SJSA1 (cell line): ENCODE measurements around the gene CCN5. TPM values are rescaled to one million over a fixed set of nuclear protein-coding genes. Genes with fewer than 3 reads are reported as not detected.

Source experiments
- DNase-seq, 2 experiments: peaks; one replicate each; pipeline ENCODE4 v3.0.0-alpha.2; 2015 to 2020; ENCODE audit warnings: low spot score in 2 of 2, low read depth in 1 of 2
- H3K27ac ChIP-seq: fragments of 250-450 bp; sonication (Bioruptor Pico); 2 replicates; pipeline ENCODE4 v1.5.1; 2020; ENCODE audit warnings: mild to moderate bottlenecking, moderate library complexity
- H3K27me3 ChIP-seq: fragments of 250-450 bp; sonication (Bioruptor Pico); replicated peaks from 2 replicates; pipeline ENCODE4 v1.5.1; 2020; ENCODE audit warnings: mild to moderate bottlenecking, moderate library complexity
- H3K36me3 ChIP-seq: fragments of 250-450 bp; sonication (Bioruptor Pico); 2 replicates; pipeline ENCODE4 v1.5.1; 2020; ENCODE audit warnings: mild to moderate bottlenecking
- H3K4me1 ChIP-seq: fragments of 250-450 bp; sonication (Bioruptor Pico); replicated peaks from 2 replicates; pipeline ENCODE4 v1.6.1; 2021; ENCODE audit warnings: mild to moderate bottlenecking
- H3K4me3 ChIP-seq: fragments of 250-450 bp; sonication (Bioruptor Pico); 2 replicates; pipeline ENCODE4 v1.5.1; 2020; ENCODE audit warnings: mild to moderate bottlenecking
- H3K9me3 ChIP-seq: fragments of 250-450 bp; sonication (Bioruptor Pico); replicated peaks from 2 replicates; pipeline ENCODE4 v1.5.1; 2020; ENCODE audit warnings: mild to moderate bottlenecking
- total RNA-seq: library from RNA; depleted of rRNA; stranded (reverse); fragments of >200 nt; shearing (Covaris generic); gene quantifications from 2 replicates; pipeline ENCODE4 v1.2.3, GENCODE V29; 2014

CCN5 gene
- total RNA-seq, 1 experiment from 2014 or later: not detected

DNA sequence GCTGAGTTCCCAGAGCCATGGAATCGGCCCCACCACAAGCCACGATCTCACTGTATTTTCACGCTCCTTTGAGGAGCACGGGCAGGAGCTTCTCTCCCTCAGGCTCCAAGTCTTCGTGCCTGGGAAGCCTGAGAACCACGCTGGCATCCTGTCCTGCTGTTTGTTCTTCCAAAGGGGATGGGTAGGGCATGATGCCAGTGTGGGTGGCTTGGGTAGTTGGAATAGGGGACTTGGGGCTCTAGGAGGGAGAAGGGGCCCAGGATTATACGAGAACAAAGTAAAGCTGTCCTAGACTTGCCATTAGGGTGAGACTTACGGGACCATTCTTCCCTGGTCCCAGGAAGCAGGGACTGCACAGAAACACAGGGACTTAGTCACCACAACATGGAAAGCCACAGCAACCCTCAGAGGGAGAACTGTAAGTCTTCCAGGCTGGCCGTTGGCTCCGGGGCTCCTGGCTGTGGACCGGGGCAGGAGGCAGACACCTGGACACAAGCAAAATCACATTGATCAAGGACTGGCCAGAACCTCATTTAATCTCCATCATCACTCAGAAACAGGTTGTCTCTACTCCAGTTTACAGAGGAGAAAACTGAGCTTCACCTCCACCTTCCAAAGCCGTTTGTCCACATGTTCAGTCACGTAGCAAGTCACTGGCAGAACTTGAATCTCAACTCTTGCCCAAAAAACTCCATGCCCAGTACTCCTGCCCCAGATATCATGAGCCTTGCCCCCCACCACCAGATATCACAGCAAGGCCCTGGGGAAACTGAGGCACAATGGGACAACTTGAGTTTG lies 1.3 kb downstream of the CCN5 start:
- no peak for DNase-seq
- H3K27me3 ChIP-seq: no peaks in the 10 kb centered on the region
- no peaks in the 10 kb centered on the region for H3K36me3 ChIP-seq
- no peak overlapping the region for H3K4me3 ChIP-seq
- no peaks in the 10 kb centered on the region for H3K9me3 ChIP-seq
- peaks cover 31% of the 10 kb centered on the region for H3K4me1 ChIP-seq
- no peak overlapping the region for H3K27ac ChIP-seq

DNA sequence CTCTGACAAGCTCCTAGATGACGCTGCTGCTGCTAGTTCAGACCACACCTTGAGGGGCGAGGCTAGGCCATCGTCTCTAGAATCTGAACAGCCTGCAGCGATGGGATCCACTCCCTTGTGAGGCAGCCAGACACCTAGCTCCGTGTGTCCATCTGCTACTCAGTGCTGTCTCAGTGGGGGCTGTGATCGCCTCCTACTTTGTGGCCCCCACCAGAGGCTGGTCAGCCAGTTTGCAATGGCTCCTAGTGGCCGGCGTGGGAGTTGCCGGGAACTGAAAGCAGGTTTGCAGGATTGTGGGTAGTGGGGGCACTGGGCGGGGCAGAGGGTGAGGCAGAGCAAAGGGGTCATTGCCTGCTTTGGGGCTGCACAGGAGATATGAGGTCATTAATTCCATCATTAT lies 2.8 kb downstream of the CCN5 start:
- H3K4me1 ChIP-seq: peaks cover 36% of the 10 kb centered on the region
- no peak overlapping the region for H3K4me3 ChIP-seq
- no peak overlapping the region for H3K27ac ChIP-seq
- no peaks in the 10 kb centered on the region for H3K36me3 ChIP-seq
- no peaks in the 10 kb centered on the region for H3K27me3 ChIP-seq
- H3K9me3 ChIP-seq: no peaks in the 10 kb centered on the region
- no peak for DNase-seq

- no peak overlapping the region for H3K4me3 ChIP-seq
- no peaks in the 10 kb centered on the region for H3K27me3 ChIP-seq
- H3K4me1 ChIP-seq: peaks cover 39% of the 10 kb centered on the region
- no peak overlapping the region for H3K27ac ChIP-seq
- H3K9me3 ChIP-seq: no peaks in the 10 kb centered on the region; the same call in 1 of the 2 replicates
- no peak for DNase-seq
- no peaks in the 10 kb centered on the region for H3K36me3 ChIP-seq
Measured at GRCh38 chr20:44719841-44720240, 4.7 kb downstream of the CCN5 start.

DNA sequence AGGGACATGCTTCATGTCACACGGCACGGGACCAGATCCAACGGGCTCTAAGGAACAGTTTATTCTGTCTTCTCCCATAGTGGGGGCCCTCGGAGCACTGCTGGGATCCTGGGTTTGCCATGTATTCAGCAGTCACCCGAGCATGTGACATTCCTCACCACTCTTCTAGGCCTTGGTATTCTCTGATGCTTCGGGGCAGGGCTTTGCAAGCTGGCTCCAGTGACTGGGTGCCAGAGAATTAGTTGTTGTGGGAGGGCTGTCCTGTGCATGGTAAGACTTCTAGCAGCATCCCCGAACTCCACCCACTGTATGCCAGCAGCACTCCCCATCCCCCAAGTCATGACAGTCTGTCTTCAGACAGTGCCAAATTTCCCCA lies 5.4 kb downstream of the CCN5 start:
- Histone ChIP-seq H3K4me1 (peaks cover 35% of the 10 kb centered on the region), H3K36me3 (no peaks in the 10 kb centered on the region), H3K9me3 (no peaks in the 10 kb centered on the region; the same call in 1 of the 2 replicates), H3K4me3 (no peak overlapping the region), H3K27me3 (no peaks in the 10 kb centered on the region), H3K27ac (peak overlapping the region; percentile 4)
- DNase-seq: peak; percentile 65 to 75

DNA sequence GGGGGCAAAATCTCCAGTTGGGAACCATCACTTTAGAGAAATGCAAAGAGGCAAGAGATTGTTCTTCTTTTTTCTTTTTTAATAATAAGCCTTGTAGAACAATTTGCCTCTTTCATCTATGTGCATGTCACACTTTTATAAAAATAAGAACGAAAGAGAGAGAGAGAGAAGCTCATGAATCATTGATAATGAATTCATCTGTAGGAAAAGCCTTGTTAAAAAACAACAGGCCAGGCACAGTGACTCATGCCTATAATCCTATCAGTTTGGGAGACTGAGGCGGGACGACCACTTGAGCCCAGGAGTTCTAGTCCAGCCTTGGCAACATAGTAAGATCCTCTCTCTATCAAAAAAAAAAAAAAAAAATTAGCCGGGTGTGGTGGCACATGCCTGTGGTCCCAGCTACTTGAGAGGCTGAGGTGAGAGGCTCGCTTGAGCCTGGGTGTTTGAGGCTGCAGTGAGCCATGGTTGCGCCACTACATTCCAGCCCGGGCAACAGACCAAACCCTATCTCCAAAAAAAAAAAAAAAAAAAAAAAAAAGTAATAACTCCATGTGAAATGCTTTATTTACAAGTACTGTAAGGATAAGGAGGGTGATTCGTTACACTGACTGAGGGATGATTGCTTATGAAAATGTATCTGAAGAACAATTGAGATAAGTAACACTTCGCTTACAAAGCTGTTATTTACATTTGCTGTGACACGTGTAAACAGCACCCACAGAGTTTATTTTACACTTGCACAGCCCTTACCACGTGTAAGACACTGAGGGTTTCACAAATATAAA lies 6.0 kb downstream of the CCN5 start:
- H3K27me3 ChIP-seq: no peaks in the 10 kb centered on the region
- H3K27ac ChIP-seq: peak overlapping the region; percentile 24
- H3K36me3 ChIP-seq: no peaks in the 10 kb centered on the region
- no peak overlapping the region for H3K4me3 ChIP-seq
- H3K9me3 ChIP-seq: no peaks in the 10 kb centered on the region; the same call in 1 of the 2 replicates
- DNase-seq: peak in 1 of 2 experiments; percentile 69
- H3K4me1 ChIP-seq: peaks cover 32% of the 10 kb centered on the region

DNA sequence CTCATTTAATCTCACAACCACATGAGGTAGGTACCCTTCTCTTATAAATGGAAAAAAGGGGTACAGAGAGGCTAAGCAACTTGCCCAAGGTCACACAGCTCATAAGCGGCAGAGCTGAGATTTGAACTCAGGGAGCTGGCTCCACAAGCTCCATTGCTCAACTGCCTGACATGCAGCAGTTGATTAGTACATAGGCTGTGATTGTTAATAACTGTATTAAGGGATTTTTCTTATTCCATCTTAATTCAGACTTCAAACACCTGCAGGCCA lies 6.6 kb downstream of the CCN5 start:
- no peak overlapping the region for H3K4me3 ChIP-seq
- no peaks in the 10 kb centered on the region for H3K27me3 ChIP-seq
- H3K36me3 ChIP-seq: no peaks in the 10 kb centered on the region
- peak overlapping the region; percentile 24; the same call in 1 of the 2 replicates for H3K27ac ChIP-seq
- peaks cover 31% of the 10 kb centered on the region for H3K4me1 ChIP-seq
- no peak for DNase-seq
- no peaks in the 10 kb centered on the region; the same call in 1 of the 2 replicates for H3K9me3 ChIP-seq

- Histone ChIP-seq H3K4me1 (peaks cover 31% of the 10 kb centered on the region), H3K9me3 (no peaks in the 10 kb centered on the region; the same call in 1 of the 2 replicates), H3K27ac (peak overlapping the region; percentile 25; the same call in 1 of the 2 replicates), H3K27me3 (no peaks in the 10 kb centered on the region), H3K36me3 (no peaks in the 10 kb centered on the region), H3K4me3 (no peak overlapping the region)
- DNase-seq: no peak
Measured at GRCh38 chr20:44722990-44723389, 7.8 kb downstream of the CCN5 start.

- no peak overlapping the region for H3K4me3 ChIP-seq
- no peaks in the 10 kb centered on the region for H3K27me3 ChIP-seq
Measured at GRCh38 chr20:44723391-44723790, 8.2 kb downstream of the CCN5 start.

GRCh38 chr20:44723798-44724362 lies 8.7 kb downstream of the CCN5 start:
- Histone ChIP-seq H3K36me3 (no peaks in the 10 kb centered on the region), H3K27ac (peak overlapping the region; percentile 25; the same call in 1 of the 2 replicates), H3K27me3 (no peaks in the 10 kb centered on the region), H3K4me1 (peaks cover 35% of the 10 kb centered on the region), H3K4me3 (no peak overlapping the region), H3K9me3 (no peaks in the 10 kb centered on the region; the same call in 1 of the 2 replicates)
- DNase-seq: no peak

More at GRCh38 chr20:44723391-44723790, 8.2 kb downstream of the CCN5 start:
- H3K36me3 ChIP-seq: no peaks in the 10 kb centered on the region
- no peaks in the 10 kb centered on the region; the same call in 1 of the 2 replicates for H3K9me3 ChIP-seq
- H3K27ac ChIP-seq: peak overlapping the region; percentile 25; the same call in 1 of the 2 replicates
- peak; percentile 60 to 63 for DNase-seq
- H3K4me1 ChIP-seq: peaks cover 31% of the 10 kb centered on the region

DNA sequence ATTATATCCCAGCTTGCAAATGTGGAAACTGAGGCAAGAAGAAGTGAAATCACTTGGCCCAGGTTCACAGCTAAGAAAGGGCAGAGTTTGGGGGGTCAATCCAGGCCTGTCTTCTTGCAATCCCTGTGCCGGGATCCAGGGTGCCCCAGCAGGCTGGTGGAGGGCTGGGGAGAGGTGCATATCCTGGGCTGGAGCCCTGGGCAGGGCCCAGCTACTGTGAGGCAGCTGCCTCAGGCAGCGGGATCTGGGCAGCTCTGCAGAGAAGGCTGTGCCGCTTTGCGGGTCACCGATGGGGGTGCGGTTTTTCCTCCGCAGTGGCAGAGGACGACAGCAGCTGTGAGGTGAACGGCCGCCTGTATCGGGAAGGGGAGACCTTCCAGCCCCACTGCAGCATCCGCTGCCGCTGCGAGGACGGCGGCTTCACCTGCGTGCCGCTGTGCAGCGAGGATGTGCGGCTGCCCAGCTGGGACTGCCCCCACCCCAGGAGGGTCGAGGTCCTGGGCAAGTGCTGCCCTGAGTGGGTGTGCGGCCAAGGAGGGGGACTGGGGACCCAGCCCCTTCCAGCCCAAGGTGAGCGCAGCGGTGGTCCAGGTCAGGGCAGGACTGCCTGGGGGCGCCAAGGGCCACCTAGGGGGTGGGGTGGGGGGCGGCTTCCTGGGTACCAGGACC lies 9.4 kb downstream of the CCN5 start:
- H3K36me3 ChIP-seq: no peaks in the 10 kb centered on the region
- no peak for DNase-seq
- no peak overlapping the region for H3K27ac ChIP-seq
- H3K9me3 ChIP-seq: no peaks in the 10 kb centered on the region; the same call in 1 of the 2 replicates
- no peak overlapping the region for H3K4me3 ChIP-seq
- H3K27me3 ChIP-seq: no peaks in the 10 kb centered on the region
- peaks cover 42% of the 10 kb centered on the region for H3K4me1 ChIP-seq

GRCh38 chr20:44725837-44726236 lies 10.7 kb downstream of the CCN5 start:
- H3K36me3 ChIP-seq: no peaks in the 10 kb centered on the region
- H3K27me3 ChIP-seq: no peaks in the 10 kb centered on the region
- peaks cover 44% of the 10 kb centered on the region for H3K4me1 ChIP-seq
- no peak overlapping the region for H3K4me3 ChIP-seq
- no peaks in the 10 kb centered on the region; the same call in 1 of the 2 replicates for H3K9me3 ChIP-seq
- no peak overlapping the region for H3K27ac ChIP-seq
- DNase-seq: no peak

DNA sequence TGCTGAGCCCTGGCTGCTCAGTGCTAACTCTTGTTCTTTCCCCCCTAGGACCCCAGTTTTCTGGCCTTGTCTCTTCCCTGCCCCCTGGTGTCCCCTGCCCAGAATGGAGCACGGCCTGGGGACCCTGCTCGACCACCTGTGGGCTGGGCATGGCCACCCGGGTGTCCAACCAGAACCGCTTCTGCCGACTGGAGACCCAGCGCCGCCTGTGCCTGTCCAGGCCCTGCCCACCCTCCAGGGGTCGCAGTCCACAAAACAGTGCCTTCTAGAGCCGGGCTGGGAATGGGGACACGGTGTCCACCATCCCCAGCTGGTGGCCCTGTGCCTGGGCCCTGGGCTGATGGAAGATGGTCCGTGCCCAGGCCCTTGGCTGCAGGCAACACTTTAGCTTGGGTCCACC lies 11.9 kb downstream of the CCN5 start:
- Histone ChIP-seq H3K27ac (no peak overlapping the region), H3K27me3 (no peaks in the 10 kb centered on the region), H3K9me3 (no peaks in the 10 kb centered on the region; the same call in 1 of the 2 replicates), H3K36me3 (no peaks in the 10 kb centered on the region), H3K4me1 (peaks cover 40% of the 10 kb centered on the region), H3K4me3 (no peak overlapping the region)
- DNase-seq: no peak

DNA sequence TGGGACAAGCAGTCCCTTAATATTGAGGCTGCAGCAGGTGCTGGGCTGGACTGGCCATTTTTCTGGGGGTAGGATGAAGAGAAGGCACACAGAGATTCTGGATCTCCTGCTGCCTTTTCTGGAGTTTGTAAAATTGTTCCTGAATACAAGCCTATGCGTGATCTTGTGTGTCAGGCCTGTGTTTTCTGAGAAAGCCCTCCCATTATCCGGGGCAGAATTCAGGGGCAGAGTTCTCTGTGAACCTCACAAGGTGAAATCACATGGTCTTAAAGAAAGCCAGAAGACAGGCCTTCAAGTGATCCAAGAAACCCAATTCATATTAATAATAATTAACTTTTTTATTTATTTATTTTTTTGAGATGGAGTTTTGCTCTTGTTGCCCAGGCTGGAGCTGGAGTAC lies 12.5 kb downstream of the CCN5 start:
- H3K27ac ChIP-seq: no peak overlapping the region
- peaks cover 46% of the 10 kb centered on the region for H3K4me1 ChIP-seq
- no peak for DNase-seq
- H3K27me3 ChIP-seq: no peaks in the 10 kb centered on the region
- no peaks in the 10 kb centered on the region for H3K36me3 ChIP-seq
- H3K9me3 ChIP-seq: no peaks in the 10 kb centered on the region; the same call in 1 of the 2 replicates
- H3K4me3 ChIP-seq: no peak overlapping the region
